Activated T-cell treated with anti-CD3 and anti-CD28 coated beads, Interleukin-2, amount 50 U/mL, for 1 hour (primary cell): ENCODE measurements around the gene TNS3.

ENCODE experiments used
- DNase-seq: peaks from one replicate; pipeline ENCODE4 v3.0.0-alpha.2; 2020

Gene TNS3

GRCh38 chr7:47400741-47401206 lies 181.1 kb downstream of the TNS3 start:
- no peak for DNase-seq

- no peak for DNase-seq
Observed at GRCh38 chr7:47400001-47400400, 181.9 kb downstream of the TNS3 start.

GRCh38 chr7:47394751-47395252 lies 187.1 kb downstream of the TNS3 start:
- DNase-seq, result no peak

- DNase-seq, result no peak
Observed at GRCh38 chr7:47394216-47394615, 187.7 kb downstream of the TNS3 start.

GRCh38 chr7:47393406-47393805 lies 188.5 kb downstream of the TNS3 start:
- DNase-seq, result no peak

- no peak for DNase-seq
Observed at GRCh38 chr7:47392241-47392759, 189.6 kb downstream of the TNS3 start.

- DNase-seq, result no peak
Observed at GRCh38 chr7:47391726-47392125, 190.2 kb downstream of the TNS3 start.

GRCh38 chr7:47390914-47391313 lies 191.0 kb downstream of the TNS3 start:
- no peak for DNase-seq

GRCh38 chr7:47389923-47390630 lies 191.8 kb downstream of the TNS3 start:
- no peak for DNase-seq

GRCh38 chr7:47389171-47389922 lies 192.6 kb downstream of the TNS3 start:
- no peak for DNase-seq

- no peak for DNase-seq
Observed at GRCh38 chr7:47387506-47387905, 194.4 kb downstream of the TNS3 start.

GRCh38 chr7:47386273-47386835 lies 195.6 kb downstream of the TNS3 start:
- no peak for DNase-seq

- no peak for DNase-seq
Observed at GRCh38 chr7:47385536-47386125, 196.3 kb downstream of the TNS3 start.

- no peak for DNase-seq
Observed at GRCh38 chr7:47384755-47385535, 197.0 kb downstream of the TNS3 start.

GRCh38 chr7:47383696-47384445 lies 198.0 kb downstream of the TNS3 start:
- DNase-seq, result no peak

GRCh38 chr7:47383072-47383471 lies 198.8 kb downstream of the TNS3 start:
- no peak for DNase-seq

GRCh38 chr7:47382200-47382599 lies 199.7 kb downstream of the TNS3 start:
- DNase-seq, result no peak

GRCh38 chr7:47381134-47381495 lies 200.8 kb downstream of the TNS3 start:
- DNase-seq, result no peak

GRCh38 chr7:47380325-47381133 lies 201.4 kb downstream of the TNS3 start:
- DNase-seq, result no peak

GRCh38 chr7:47379629-47380324 lies 202.1 kb downstream of the TNS3 start:
- no peak for DNase-seq
